SKM-1 treated with dmso at 0.1 percent for 144 hours (cell line): Measurements from ENCODE around the gene FEZF2.

ENCODE experiments used
- DNase-seq: peaks from one replicate; lab custom pipeline; 2025; ENCODE audit not compliant: unreplicated experiment; lab: John Stamatoyannopoulos, UW

Gene FEZF2

DNA sequence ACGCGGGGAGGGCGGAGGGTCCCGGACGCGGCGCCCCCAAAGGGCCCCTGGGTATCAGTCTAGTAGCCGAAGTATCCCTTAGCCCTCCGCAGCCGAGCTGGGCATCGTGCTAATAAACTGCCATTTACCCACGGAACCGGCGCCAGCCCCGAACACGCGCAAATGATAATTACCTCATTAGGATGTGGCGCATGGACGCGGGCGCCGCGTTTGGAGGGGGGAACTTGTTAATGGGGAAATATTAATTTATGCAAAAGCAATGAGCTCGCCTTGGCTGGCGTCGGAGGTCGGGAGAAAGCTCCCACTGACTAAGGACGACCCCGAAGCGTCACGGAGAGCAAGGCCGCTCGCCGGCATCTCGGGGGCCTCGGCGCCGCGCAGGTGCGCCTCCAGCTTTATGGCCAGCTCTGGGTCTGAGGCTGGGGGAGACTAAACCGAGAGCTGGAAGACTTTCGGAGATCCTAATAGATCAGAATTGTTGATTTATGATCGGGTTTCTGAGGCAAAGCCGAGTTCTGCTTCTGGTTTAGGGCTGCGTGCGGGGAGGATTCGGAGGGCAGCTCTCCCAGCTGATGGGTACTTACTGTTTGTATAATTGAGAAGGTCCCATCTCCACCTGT lies 474 bp upstream of the FEZF2 start:
- no peak for DNase-seq

DNA sequence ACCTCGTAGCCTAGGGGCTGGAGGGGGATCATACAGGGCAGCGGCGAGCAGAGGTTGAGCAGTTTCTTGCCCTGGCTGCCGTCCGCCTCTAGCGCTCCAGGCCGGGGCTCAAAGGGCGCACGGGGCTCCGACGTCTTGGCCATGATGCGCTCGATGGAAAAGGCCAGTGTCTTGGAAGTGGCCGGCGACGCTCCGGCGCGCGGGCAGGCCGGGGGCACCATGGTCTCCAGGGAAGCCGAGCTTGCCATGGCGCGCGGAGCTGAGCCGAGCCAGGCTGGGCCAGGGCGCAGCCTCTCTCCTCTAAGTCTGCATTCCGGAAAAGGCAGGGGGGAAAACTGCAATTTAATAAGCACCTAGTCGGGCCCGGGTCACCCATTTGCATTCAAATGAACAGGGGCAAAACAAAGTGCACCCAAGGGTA lies 719 bp downstream of the FEZF2 start:
- DNase-seq = no peak

DNA sequence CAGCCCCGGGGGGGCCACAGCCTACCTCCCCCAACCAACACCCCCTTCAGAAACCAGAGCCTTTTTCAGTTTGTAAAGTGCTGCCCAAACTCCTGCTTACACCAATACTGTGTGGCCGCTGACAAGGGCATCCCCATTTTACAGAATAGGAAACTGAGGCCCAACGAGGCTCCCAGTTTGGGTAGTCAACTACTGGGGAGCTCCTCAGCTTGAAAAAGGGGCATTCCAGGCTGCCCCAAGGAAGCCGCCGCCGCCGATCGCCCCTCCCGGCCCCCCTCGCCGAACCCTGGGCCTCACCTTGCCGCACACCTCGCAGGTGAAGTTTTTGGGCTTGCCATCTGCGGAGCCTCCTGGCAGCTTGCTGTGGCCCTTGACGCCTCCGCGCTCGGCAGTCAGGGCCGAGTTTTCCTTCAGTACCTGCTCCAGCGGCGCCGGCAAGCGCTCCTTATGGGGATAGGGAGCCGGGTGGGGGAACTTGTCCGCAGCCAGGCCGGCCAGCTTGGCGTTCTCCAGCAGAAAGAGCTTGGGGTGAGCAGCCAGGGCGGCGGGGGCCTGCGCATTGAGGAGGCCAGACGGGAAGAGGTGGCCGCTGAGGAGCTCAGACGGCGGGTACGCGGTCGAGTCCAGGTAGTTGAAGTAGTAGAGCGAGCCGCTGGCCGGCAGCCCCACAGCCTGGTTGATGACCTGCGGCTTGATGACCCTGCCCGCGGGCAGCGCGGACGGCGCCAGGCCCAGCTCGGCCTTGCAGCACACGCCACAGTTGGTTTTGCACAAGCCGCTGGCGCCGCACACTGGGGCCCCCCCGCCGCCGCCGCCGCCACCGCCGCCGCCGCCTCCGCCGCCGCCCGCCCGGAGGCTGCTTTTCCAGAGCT lies 1.4 kb downstream of the FEZF2 start:
- DNase-seq = no peak

DNA sequence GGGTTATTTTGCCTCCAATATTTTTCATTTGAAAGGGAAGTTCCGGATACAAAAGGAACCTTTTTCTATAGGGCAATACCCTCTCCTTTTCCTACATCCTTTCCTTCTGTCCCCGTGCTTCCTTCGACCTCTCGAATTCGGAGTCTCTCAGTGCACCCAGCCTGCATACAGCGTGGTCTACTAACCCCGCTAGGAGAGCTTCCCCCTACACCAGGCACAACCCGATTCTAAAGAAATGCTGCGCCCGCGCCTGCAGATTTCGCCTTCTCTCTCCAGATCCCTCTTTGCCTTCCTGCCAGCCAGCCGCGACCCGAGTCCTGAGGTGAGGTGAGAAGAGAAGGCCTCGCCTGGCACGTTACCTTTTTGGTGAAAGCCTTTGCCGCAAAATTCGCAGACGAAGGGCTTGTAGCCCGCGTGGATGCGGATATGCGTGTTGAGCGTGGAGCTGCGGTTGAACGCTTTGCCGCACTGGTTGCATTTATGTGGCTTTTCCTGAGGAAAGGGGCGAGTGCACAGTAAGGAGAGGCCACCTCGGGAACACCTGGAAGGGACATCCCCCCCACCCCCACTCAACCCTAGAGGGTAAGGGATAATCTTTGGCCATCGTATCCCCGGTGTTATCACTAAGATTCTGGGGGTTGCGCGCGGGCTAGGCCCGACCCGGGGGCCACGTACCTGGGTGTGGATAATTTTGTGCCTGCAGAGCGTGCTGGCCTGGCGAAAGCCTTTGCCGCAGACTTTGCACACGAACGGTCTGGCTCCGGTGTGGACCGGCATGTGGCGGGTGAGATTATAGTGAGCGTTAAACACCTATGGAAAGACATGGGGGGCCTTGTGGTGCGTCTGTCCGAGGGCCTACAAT lies 2.3 kb downstream of the FEZF2 start:
- DNase-seq = no peak

DNA sequence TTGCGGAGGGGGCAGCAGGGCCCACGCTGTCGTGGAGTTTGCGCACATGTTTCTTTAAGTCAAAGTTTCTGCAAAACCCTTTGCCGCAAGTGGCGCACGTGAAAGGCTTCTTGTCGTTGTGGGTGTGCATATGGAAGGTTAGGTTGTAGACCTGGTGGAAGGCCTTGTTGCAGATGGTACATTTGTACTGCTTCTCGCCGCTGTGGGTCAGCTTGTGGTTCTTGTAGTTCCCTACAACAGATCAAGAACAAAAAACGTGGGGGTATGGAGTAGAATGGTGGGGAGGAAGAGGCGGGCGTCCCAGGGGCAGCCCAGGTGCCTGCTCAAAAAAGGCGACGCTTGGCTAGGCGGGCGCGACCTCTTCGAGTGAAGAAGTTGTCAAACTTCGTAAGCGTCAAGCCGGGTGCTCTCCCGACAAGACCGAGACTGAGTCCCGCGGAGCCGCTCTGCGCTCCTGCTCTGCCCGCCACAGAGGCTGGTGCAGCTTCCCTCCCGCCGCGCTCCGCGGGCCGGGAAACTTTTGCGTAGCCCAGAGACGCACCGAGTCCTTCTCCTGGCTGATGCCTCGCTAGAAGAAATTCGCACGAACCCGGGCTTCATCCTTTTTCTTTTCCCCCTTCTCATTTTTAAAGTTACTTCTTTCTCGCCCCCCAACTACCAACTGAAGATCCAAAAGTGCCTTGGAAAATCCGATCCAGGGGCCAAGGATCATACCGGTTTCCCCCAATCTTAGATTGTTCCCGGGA lies 3.1 kb downstream of the FEZF2 start:
- DNase-seq = no peak

DNA sequence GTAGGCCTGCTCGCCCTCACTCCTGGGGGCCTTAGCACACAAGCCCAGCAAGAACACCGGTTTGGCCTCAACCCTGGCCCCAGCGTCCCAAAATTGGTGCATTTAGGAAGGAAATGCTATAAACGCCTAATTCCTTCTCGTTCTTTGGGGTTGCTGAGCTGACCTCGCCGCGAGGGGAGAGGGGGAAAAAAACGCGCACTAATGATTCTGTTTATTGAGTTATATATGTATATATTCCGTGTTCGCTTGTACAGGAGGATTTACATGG lies 3.9 kb downstream of the FEZF2 start:
- DNase-seq = no peak

DNA sequence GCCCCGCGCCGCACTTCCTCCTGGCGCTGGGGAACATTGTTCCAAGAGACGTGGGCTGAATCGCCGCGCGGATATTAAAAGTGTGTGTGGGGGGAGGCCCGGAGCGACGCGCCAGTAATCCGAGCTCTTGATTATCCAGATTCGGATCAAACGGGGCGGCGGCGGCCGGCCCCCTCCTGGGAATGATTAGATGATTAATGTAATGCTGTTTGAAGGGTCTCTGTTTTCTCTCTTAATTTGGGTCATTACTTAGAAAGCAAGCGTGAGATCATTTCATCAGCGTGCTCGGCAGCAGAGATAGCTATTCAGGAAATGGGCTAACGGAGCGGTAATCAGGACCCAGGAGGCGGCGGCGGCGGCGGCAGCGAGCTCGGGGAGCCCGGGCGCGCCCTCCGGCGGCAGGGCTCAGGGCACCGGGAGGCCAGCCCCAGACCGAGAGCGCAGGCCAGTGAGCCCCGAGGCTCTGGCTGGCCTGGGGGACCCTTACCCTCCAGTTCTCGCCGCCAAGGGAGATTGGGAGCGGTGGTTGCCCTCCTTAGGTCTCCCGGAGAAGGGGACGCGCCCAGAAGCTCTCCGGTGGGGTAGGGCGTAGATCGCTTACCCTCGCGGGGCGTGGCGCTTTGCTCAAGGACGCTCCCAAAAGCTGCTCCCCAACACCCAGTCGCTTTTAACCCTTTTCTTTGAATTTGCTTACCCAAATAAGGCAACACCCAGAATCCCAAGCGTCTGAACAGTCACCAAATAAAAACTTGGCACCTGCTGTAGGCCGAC lies 4.5 kb downstream of the FEZF2 start:
- no peak for DNase-seq

DNA sequence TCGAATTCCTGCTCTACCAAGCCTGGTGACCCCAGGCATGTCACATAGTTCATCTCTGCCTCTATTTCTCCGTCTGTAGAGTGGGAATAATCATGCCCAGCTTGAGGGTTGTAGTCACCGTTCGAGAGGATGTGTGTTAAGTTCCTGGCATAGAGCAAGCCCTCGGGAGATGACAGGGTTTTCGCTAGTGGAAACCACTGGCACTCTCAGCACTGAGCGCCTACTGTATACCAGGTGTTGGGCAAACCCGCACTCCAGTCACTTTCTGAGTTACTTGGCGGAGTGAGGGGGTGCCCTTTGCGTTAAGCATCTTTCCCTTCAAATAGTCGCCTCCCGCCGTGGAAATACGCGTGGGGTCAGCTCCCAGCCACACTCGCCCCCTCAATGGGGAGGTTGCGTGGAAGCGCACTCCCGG lies 5.1 kb downstream of the FEZF2 start:
- DNase-seq = no peak

DNA sequence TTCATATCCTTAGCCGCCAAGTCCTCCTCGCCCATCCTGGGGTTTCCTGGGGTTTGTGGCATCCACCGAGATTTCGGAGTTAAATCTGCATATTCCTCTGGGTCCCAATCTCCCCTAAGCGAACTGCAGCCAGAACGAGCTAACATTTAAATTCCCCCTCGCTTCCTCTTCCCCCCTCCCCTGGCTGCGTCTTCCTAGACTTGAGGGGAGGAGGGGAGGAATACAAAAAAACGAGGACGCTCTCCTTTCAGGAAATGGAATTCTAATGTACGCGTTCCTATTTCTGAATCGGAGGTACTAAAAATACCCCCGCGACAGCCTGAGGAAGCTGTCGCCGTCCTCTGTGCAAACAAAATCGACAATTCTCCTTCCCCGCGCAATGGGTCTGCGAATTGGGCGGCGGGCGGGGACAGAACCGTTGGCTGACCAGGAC lies 5.6 kb downstream of the FEZF2 start:
- DNase-seq = no peak

DNA sequence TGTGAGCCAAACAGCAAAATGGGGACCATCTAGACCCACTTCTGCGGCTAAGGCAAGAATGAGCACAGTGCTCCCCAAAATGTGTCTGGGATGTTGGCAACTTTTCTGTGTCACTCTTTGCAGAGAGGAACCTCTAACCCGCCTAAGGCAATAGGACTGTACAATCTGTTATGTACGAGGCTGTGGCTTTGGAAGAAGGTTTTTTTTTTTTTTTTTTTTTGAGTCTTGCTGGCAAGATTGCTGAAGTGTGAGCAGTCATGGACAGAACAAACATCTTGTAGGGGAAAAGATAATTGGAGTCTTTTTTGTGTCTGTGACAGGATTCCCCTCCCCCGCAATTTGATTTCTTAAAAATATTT lies 7.2 kb downstream of the FEZF2 start:
- no peak for DNase-seq

DNA sequence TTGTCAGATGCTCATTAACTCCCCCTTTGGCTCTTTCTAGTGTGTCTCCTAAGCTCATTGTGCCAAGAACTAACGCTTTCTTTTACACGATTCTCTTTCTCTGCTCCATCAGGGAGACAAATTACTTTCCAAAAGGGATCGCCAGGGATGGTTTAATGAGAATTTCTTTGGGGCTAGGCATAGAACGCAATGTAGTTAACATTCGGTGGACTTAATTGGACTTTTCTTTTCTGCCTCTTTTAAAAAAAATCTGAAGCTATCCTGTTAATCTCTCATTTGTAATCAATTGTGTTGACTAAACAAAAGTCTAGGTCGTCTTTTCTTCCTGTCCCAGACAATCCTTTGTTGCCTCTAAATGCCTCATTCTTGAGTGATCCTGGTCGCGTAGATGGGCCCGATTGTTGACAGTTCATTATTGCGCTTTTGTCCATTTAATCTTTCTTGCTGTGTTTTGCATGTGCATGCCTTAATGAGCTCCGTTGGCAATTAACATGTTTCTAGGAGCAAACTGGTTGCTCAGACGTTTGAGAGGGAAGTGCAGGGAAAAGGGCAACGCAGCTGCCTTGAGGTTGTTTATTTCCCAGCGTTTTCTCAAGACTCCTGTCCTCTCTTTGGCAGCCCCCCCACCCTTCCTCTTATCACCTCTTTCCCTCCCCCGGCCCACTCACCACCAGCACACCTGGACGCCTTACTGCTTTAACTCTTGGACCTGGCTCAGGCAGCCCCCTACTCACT lies 7.8 kb downstream of the FEZF2 start:
- DNase-seq = no peak

DNA sequence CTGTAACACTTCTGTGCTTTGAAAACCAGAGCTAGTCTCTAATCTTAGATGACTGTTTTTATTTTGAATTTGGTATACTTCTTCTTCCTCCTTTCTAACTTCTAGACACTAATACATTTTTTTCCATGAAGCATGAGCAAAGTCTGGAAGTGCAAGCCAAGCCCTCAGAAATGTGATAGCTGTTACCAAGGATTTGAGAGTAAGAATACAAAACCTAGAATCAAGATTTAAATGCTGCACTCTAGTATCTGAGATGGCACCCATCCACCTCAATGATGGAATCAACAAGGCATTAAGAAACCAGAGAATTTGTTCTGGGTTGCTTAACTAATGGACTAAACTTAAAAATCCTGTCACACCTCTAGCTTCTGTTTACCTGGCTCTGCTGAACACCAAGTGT lies 9.2 kb downstream of the FEZF2 start:
- no peak for DNase-seq

DNA sequence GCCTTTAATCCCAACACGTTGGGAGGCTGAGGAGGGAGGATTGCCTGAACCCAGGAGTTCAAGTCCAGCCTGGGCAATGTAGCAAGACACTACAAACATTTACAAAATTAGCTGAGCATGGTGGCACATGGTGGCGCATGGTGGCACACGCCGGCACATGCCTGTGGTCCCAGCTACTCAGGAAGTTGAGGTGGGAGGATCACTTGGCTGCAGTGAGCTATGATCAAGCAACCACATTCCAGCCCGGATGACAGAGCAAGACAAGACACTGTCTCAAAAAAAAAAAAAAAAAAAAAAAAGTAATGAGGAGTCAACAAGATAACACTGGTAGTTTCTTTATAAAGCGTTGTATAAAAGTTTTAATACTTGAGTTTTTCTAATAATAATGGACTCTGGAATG lies 10.1 kb downstream of the FEZF2 start:
- no peak for DNase-seq

DNA sequence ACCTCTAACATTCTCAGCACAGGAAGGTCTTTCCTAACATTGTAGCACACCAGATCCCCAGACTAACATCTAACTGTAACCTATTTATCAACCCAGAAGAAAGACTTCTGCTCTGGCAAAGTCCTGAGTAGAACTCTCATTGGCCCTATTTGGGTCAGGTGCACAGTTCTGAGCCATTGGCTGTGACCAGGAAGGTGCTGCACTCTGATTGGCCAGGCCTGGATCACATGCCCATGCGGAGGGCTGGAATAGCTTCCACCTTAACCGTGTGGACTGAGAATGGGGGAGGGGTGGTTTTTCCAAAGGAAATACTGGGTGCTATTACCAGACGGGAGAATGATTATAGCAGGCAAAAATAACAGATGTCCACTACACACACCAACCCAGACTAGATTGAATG lies 11.5 kb downstream of the FEZF2 start:
- no peak for DNase-seq

DNA sequence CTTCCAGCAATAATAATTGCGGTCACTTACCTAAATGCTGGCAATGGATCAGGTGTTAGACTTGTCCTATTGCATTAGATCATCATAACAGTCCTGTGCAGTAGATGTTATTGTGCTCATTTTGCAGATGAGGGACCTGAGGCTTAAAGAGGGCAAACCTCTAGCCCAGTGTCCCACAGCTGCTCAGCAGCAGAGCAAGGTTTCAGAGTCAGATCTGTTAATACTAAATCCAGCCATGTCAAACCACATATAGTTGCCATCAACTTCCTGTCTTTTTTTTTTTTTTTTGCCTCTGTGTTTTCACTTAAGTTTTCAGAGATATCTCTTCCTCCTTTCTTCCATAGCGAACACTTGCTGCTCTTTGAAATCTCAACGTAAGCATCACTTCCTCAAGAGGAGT lies 12.1 kb downstream of the FEZF2 start:
- no peak for DNase-seq

DNA sequence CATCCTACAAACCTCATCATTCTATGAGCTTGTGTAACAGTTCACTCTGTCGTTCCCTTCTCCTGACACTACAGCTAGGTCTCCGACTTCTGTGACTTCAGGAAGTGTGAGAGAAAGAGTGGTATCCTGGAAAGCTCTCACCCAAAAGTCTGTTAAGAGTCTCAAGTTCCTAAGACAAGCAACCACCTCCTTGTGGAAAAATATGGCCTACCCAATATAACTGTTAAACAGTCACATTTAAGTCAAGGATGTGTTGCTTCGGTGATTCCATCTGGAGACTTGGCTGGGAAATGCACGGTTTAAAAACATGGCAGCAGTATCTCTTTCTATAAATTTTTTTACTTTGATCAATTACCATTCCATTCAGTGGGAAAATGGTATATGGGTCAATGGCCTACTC lies 13.8 kb downstream of the FEZF2 start:
- no peak for DNase-seq

DNA sequence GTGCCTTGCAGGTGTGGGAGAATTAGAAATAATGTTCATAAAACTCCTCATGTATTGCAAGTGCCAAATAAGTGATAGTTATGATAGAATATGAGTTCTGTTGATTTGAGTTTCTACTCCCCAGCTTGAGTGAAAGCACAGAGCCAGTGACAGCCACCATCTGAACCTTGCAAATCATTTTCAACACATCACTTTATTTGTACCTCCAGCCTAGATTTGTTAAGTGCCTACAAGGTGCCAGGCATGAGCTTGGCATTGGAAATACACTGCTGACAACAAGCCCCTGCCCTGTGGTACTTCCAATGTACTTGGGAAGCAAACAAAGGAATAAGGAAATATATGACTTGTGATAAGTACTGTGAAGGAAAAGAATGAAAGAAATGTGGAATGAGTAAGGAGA lies 17.0 kb downstream of the FEZF2 start:
- no peak for DNase-seq

DNA sequence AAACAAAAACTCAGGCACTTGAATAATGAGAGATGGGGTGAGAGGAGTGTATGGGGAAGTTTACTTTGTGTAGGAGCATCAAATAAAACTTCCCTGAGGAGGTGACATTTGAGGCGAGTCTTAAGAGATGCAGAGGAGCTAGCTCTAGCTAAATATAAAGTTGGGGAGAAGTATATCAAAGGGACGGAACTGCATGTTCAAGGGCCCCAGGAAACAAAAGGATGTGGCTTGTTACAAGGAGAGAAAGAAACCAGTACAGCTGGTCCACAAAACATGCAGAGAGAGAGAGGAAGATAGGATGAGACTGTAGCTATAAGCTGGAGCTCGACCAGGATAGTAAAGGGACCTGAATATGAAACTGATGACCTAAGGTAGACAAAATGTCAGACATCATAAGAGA lies 17.6 kb downstream of the FEZF2 start:
- DNase-seq = no peak

DNA sequence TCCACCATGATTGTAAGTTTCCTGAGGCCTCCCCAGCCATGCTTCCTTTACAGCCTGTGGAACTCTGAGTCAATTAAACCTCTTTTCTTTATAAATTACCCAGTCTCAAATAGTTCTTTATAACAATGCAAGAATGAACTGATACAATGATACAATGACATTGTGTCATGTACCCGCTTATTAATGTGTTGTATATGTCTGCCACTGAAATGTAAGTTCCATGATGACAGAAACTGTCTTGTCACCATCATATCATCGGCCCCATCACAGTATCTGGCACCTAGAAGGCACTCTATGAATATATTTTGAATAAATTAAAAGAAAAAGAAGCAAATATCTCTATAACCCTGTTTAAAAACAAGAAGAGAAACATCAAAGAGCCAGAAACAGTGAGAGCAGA lies 29.6 kb downstream of the FEZF2 start:
- no peak for DNase-seq

DNA sequence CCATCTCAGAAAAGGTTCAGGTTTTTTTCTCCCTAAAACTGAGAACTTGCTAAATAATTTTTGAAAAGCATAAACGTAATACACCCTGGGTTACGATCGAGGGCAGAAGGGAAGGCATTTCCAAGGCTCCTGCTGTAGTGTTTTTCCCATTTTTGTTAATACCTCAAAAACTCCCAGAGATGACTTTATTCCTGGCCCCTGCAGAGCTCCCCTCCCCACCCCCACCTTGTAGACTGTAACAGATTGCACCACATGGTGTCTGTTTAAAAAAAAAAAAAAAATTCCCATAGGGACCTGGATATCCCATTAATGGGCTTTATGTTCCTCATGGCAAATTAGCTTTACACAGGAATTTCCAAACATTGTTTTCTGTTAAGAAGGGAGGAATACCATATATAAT lies 38.2 kb downstream of the FEZF2 start:
- no peak for DNase-seq
